Parietal lobe (tissue), 1 donor: Measurements from ENCODE around the gene ATP1A3. TPM values are rescaled to one million over a fixed set of nuclear protein-coding genes. Genes with fewer than 3 reads are reported as not detected.

Source experiments
- total RNA-seq: library from RNA; depleted of rRNA; stranded (reverse); fragments of >200 nt; gene quantifications from one replicate; pipeline ENCODE4 v1.2.3, GENCODE V29; 2014

The ATP1A3 gene
- 217 TPM for total RNA-seq

GRCh38 chr19:41993612-41994483 is at the start of gene ATP1A3:
Gene ATP1A3 (minus strand): TSS chr19:41994230. CDS start chr19:41994076, 154 bp downstream.

GRCh38 chr19:41959056-41960053 is 34.7 kb downstream of the ATP1A3 start, which contains the start of gene RABAC1:
Gene RABAC1 (minus strand): TSS chr19:41959321. CDS start chr19:41959292, 29 bp downstream.

GRCh38 chr19:41928221-41928683 is 65.8 kb downstream of the ATP1A3 start, which contains the start of gene ERFL:
Gene ERFL (minus strand): TSS chr19:41928449. CDS start chr19:41912919, 15,530 bp downstream.

Other genes starting within 250 kb of the ATP1A3 start
- gene CEACAM6, start 238.7 kb downstream of the ATP1A3 start, total RNA-seq: not detected
- not detected for gene CEACAM3, start 197.6 kb downstream of the ATP1A3 start, total RNA-seq
- gene LYPD4, start 149.5 kb downstream of the ATP1A3 start, total RNA-seq: not detected
- not detected for gene DMRTC2, start 149.2 kb downstream of the ATP1A3 start, total RNA-seq
- gene RPS19, start 134.0 kb downstream of the ATP1A3 start, total RNA-seq: 374 TPM
- gene CD79A, start 117.0 kb downstream of the ATP1A3 start, total RNA-seq: not detected
- gene ARHGEF1, start 111.0 kb downstream of the ATP1A3 start, total RNA-seq: 24.4 TPM
- gene ERFL, start 65.8 kb downstream of the ATP1A3 start, total RNA-seq: not detected
- 77.9 TPM for gene RABAC1, start 34.9 kb downstream of the ATP1A3 start, total RNA-seq
- 36.9 TPM for gene GRIK5, start 76.0 kb upstream of the ATP1A3 start, total RNA-seq
- gene ZNF574, start 81.9 kb upstream of the ATP1A3 start, total RNA-seq: 16.3 TPM
- gene POU2F2, start 138.2 kb upstream of the ATP1A3 start, total RNA-seq: 12.2 TPM
- 23.2 TPM for gene DEDD2, start 223.4 kb upstream of the ATP1A3 start, total RNA-seq
- gene ZNF526, start 226.1 kb upstream of the ATP1A3 start, total RNA-seq: 6.9 TPM
- gene GSK3A, start 248.4 kb upstream of the ATP1A3 start, total RNA-seq: 33.2 TPM